HepG2 (cell line): ENCODE data around the gene ARHGAP31. TPM values are rescaled to one million over a fixed set of nuclear protein-coding genes. Genes with fewer than 3 reads are reported as not detected.
A peak's percentile ranks its signal among the peaks of the same experiment; 100 is the strongest.

ENCODE experiments used
- AFF4 ChIP-seq: sonication (generic); formaldehyde crosslinking; IDR thresholded peaks from 2 replicates; pipeline ENCODE4 v1.4.0; 2020; ENCODE audit warnings: missing genetic modification reagents
- AKNA ChIP-seq: sonication (generic); formaldehyde crosslinking; IDR thresholded peaks from 2 replicates; pipeline ENCODE4 v1.4.0; 2020; ENCODE audit warnings: missing genetic modification reagents, borderline replicate concordance
- BRD4 ChIP-seq: sonication (generic); formaldehyde crosslinking; IDR thresholded peaks from 2 replicates; pipeline ENCODE4 v1.4.0; 2020; ENCODE audit warnings: missing genetic modification reagents
- CREBL2 ChIP-seq: sonication (generic); formaldehyde crosslinking; IDR thresholded peaks from 2 replicates; pipeline ENCODE4 v1.8.1; 2023; ENCODE audit warnings: missing genetic modification reagents, mild to moderate bottlenecking, borderline replicate concordance
- HNF4A ChIP-seq: sonication (generic); formaldehyde crosslinking; IDR thresholded peaks from 2 replicates; pipeline ENCODE4 v1.4.0; 2020; ENCODE audit warnings: missing genetic modification reagents
- PHF20 ChIP-seq: sonication (generic); formaldehyde crosslinking; IDR thresholded peaks from 2 replicates; pipeline ENCODE4 v1.5.0; 2020; ENCODE audit warnings: mild to moderate bottlenecking, missing genetic modification reagents
- PRMT3 ChIP-seq: sonication (generic); formaldehyde crosslinking; IDR thresholded peaks from 2 replicates; pipeline ENCODE4 v1.8.1; 2022; ENCODE audit warnings: low read depth, mild to moderate bottlenecking, moderate library complexity, missing genetic modification reagents, borderline replicate concordance
- RBM39 ChIP-seq: fragments of 200-400 bp; formaldehyde crosslinking; IDR thresholded peaks from one replicate; pipeline ENCODE4 v1.6.1; 2018; ENCODE audit warnings: antibody characterized with exemption, mild to moderate bottlenecking, low read depth, low read length; ENCODE audit not compliant: poor library complexity, severe bottlenecking
- SYNCRIP ChIP-seq: fragments of 200-400 bp; formaldehyde crosslinking; IDR thresholded peaks from 2 replicates; pipeline ENCODE4 v1.6.1; 2018; ENCODE audit warnings: mild to moderate bottlenecking, low read depth, low read length; ENCODE audit not compliant: insufficient read depth
- UBTF ChIP-seq: sonication (generic); formaldehyde crosslinking; IDR thresholded peaks from 2 replicates; pipeline ENCODE4 v1.4.0; 2020; ENCODE audit warnings: mild to moderate bottlenecking, missing genetic modification reagents
- ZSCAN30 ChIP-seq: sonication (generic); formaldehyde crosslinking; IDR thresholded peaks from 2 replicates; pipeline ENCODE4 v1.5.0; 2020; ENCODE audit warnings: mild to moderate bottlenecking, missing genetic modification reagents
- ZSCAN31 ChIP-seq: sonication (generic); formaldehyde crosslinking; IDR thresholded peaks from 2 replicates; pipeline ENCODE4 v1.5.0; 2020; ENCODE audit warnings: low read depth, mild to moderate bottlenecking, missing genetic modification reagents
- polyA plus RNA-seq, 8 experiments: library from polyadenylated mRNA; depleted of rRNA in 3 of 8; stranded (reverse) in 7 of 8; unstranded in 1 of 8; fragments of >200 nt; fragmentation: Illumina TruSeq in 4 of 8; extraction: Trizol in 4 of 8; gene quantifications; 2 replicates each; pipeline versions ENCODE4 v1.2.1 to v1.2.3, GENCODE V29; 2011 to 2016; ENCODE audit warnings: low read depth in 4 of 8, missing spikeins in 1 of 8, mixed read lengths in 1 of 8; ENCODE audit not compliant: insufficient read depth in 1 of 8
- total RNA-seq, 5 experiments: library from RNA; depleted of rRNA; stranded (reverse); fragments of >200 nt; fragmentation: Illumina TruSeq; extraction: Trizol; gene quantifications; 2 replicates each; pipeline ENCODE4 v1.2.3, GENCODE V29; 2016; ENCODE audit warnings: low read depth in 1 of 5

Gene ARHGAP31
- total and polyA plus RNA-seq, 2 of the 13 experiments (the other 11 are each of a cell fraction or from before 2014, with no cell fraction given): not detected

GRCh38 chr3:119463171-119464169 lies 169.3 kb downstream of the ARHGAP31 start, which contains the start of gene TMEM39A (continued):
- no peak for TF ChIP-seq RBM39
- 0 out of 2 replicates have a peak, but pooled peaks have one; percentile 15 for TF ChIP-seq HNF4A (CRISPR knock-in tag)
- peak; percentile 13; the same call in 1 of the 2 replicates for TF ChIP-seq CREBL2 (CRISPR knock-in tag)
- no peak for TF ChIP-seq AKNA
- TF ChIP-seq AFF4 (CRISPR knock-in tag): no peak; the same call in 1 of the 2 replicates
- peak; percentile 75 for TF ChIP-seq UBTF
- TF ChIP-seq BRD4 (CRISPR knock-in tag): peak; percentile 84; the same call in 1 of the 2 replicates
- 0 out of 2 replicates have a peak, but pooled peaks have one; percentile 49 for TF ChIP-seq ZSCAN30 (CRISPR knock-in tag)
- TF ChIP-seq PRMT3 (CRISPR knock-in tag): 0 out of 2 replicates have a peak, but pooled peaks have one; percentile 36
- TF ChIP-seq ZSCAN31: peak; percentile 76
- TF ChIP-seq PHF20 (CRISPR knock-in tag): peak; percentile 94
- no peak for TF ChIP-seq SYNCRIP
